Keratinocyte (primary cell): Measurements from ENCODE around the gene MCRS1. TPM values are rescaled to one million over a fixed set of nuclear protein-coding genes. Genes with fewer than 3 reads are reported as not detected.

Source experiments
- DNase-seq: peaks from one replicate; pipeline ENCODE4 v3.0.0-alpha.2; 2011; ENCODE audit warnings: low read depth, missing footprints, low spot score
- FAIRE-seq: peaks from 2 replicates; lab custom pipeline; 2011; peaks lifted over from hg19 to GRCh38; lab: Jason Lieb, UNC
- H2AFZ ChIP-seq: 2 replicates; pipeline ENCODE4 v1.6.0; 2012; ENCODE audit warnings: low read length, control low read depth, inconsistent platforms; ENCODE audit not compliant: control insufficient read depth
- H3K27ac ChIP-seq: 2 replicates; pipeline ENCODE4 v1.5.1; 2011; ENCODE audit warnings: low read length; ENCODE audit not compliant: control insufficient read depth, insufficient read depth
- H3K27me3 ChIP-seq: 3 replicates; pipeline ENCODE4 v1.6.0; 2011; ENCODE audit warnings: low read length; ENCODE audit not compliant: control insufficient read depth, insufficient read depth; ENCODE audit errors: extremely low read depth
- H3K36me3 ChIP-seq, 2 experiments: 2 replicates in 1 of 2; 3 replicates in 1 of 2; pipeline ENCODE4 v1.5.1; 2011; ENCODE audit warnings: low read length in 2 of 2, mild to moderate bottlenecking in 1 of 2; ENCODE audit not compliant: control insufficient read depth in 2 of 2, insufficient read depth in 2 of 2; ENCODE audit errors: extremely low read depth in 1 of 2
- H3K4me1 ChIP-seq: 3 replicates; pipeline ENCODE4 v1.5.1; 2011; ENCODE audit warnings: low read length; ENCODE audit not compliant: control insufficient read depth, insufficient read depth; ENCODE audit errors: extremely low read depth
- H3K4me2 ChIP-seq: 3 replicates; pipeline ENCODE4 v1.6.0; 2011; ENCODE audit warnings: low read depth, low read length; ENCODE audit not compliant: control insufficient read depth, insufficient read depth; ENCODE audit errors: extremely low read depth
- H3K4me3 ChIP-seq, 3 experiments: fragments of 200-600 bp in 1 of 3; sonication (generic) in 1 of 3; 2 replicates in 2 of 3; 3 replicates in 1 of 3; pipeline ENCODE4 v1.5.1; 2011 to 2016; ENCODE audit warnings: low read length in 3 of 3, mild to moderate bottlenecking in 3 of 3, control low read depth in 2 of 3, inconsistent platforms in 1 of 3, low read depth in 1 of 3, mixed read lengths in 1 of 3, mixed run types in 1 of 3, moderate library complexity in 1 of 3; ENCODE audit not compliant: control insufficient read depth in 2 of 3, insufficient read depth in 2 of 3; ENCODE audit errors: extremely low read depth in 1 of 3
- H3K79me2 ChIP-seq: 2 replicates; pipeline ENCODE4 v1.6.0; 2012; ENCODE audit warnings: low read length; ENCODE audit not compliant: control insufficient read depth, insufficient read depth
- H3K9ac ChIP-seq: 3 replicates; pipeline ENCODE4 v1.6.0; 2011; ENCODE audit warnings: low read length; ENCODE audit not compliant: control insufficient read depth, insufficient read depth; ENCODE audit errors: extremely low read depth
- H3K9me1 ChIP-seq: 3 replicates; pipeline ENCODE4 v1.6.0; 2011; ENCODE audit warnings: low read length; ENCODE audit not compliant: control insufficient read depth, insufficient read depth; ENCODE audit errors: extremely low read depth
- H3K9me3 ChIP-seq: 2 replicates; pipeline ENCODE4 v1.5.1; 2012; ENCODE audit warnings: low read depth, low read length; ENCODE audit not compliant: control insufficient read depth
- H4K20me1 ChIP-seq: 3 replicates; pipeline ENCODE4 v1.6.0; 2011; ENCODE audit warnings: low read length; ENCODE audit not compliant: control insufficient read depth, insufficient read depth; ENCODE audit errors: extremely low read depth
- CTCF ChIP-seq, 3 experiments: IDR thresholded peaks in 1 of 3; conservative IDR thresholded peaks in 1 of 3; optimal IDR thresholded peaks in 1 of 3; 2 replicates in 2 of 3; 3 replicates in 1 of 3; pipeline versions ENCODE3 to v1.5.1; 2011; ENCODE audit warnings: low read length in 3 of 3, mild to moderate bottlenecking in 3 of 3, moderate library complexity in 2 of 3, control low read depth in 1 of 3, inconsistent platforms in 1 of 3; ENCODE audit not compliant: insufficient read depth in 2 of 3; ENCODE audit errors: extremely low read depth in 1 of 3
- EZH2 ChIP-seq: IDR thresholded peaks from one replicate; pipeline ENCODE4 v1.6.1; 2012; ENCODE audit warnings: inconsistent platforms, mild to moderate bottlenecking, low read length, moderate library complexity
- dilution Hi-C: fragments of 300-500 bp; cut with MboI; formaldehyde crosslinking; loops from one replicate; pipeline ENCODE4 v1.7.0; 2020; ENCODE audit warnings: low sequenced_read_pairs; ENCODE audit not compliant: extremely low pct_ligation_motif_present
- polyA plus RNA-seq, 5 experiments: library from polyadenylated mRNA; depleted of rRNA in 3 of 5; stranded (reverse) in 3 of 5; stranded (forward) in 1 of 5; unstranded in 1 of 5; fragments of >200 nt; gene quantifications; 1 replicate in 1 of 5; 2 replicates in 3 of 5; 3 replicates in 1 of 5; pipeline versions ENCODE4 v1.2.1 to v1.2.3, GENCODE V29; 2011 to 2012; ENCODE audit warnings: missing spikeins in 2 of 5, low read depth in 1 of 5, low replicate concordance in 1 of 5

The MCRS1 gene
- polyA plus RNA-seq, 1 donor (not counting 4 experiments of a cell fraction or from before 2014, with no cell fraction given), result 40.7 TPM

GRCh38 chr12:49541140-49541861 lies 26.6 kb downstream of the MCRS1 start:
- Histone ChIP-seq H3K36me3 (no peaks in the 10 kb centered on the region), H3K9me1 (no peaks in the 10 kb centered on the region), H3K79me2 (no peaks in the 10 kb centered on the region), H3K27ac (no peak overlapping the region), H3K4me1 (peaks cover 39% of the 10 kb centered on the region), H3K9me3 (no peaks in the 10 kb centered on the region), H3K4me2 (peak overlapping the region; percentile 44), H3K27me3 (peaks cover 32% of the 10 kb centered on the region), H3K9ac (no peak overlapping the region), H3K4me3 (no peak overlapping the region), H4K20me1 (peaks cover under 1% of the 10 kb centered on the region), H2AFZ (no peak overlapping the region)
- dilution Hi-C loops, result no loop called here
- FAIRE-seq (no peak), DNase-seq (no peak)
- no peak for TF ChIP-seq EZH2
- TF ChIP-seq CTCF (optimal IDR thresholded peaks at IDR 0.05 in 1 of 3, IDR thresholded peaks at IDR 0.05 in 1 of 3, conservative IDR thresholded peaks at IDR 0.05 in 1 of 3; ENCODE audit: extremely low read depth in 1 of 3, insufficient read depth in 2 of 3, low read length in 3 of 3), result no peak

- H3K36me3 ChIP-seq, result no peaks in the 10 kb centered on the region
- H2AFZ ChIP-seq, result no peak overlapping the region
- H4K20me1 ChIP-seq, result peaks cover 3% of the 10 kb centered on the region
- H3K9me3 ChIP-seq, result no peaks in the 10 kb centered on the region
- peak; percentile 66 for DNase-seq
- no peaks in the 10 kb centered on the region for H3K79me2 ChIP-seq
- peak overlapping the region; percentile 44 for H3K4me2 ChIP-seq
- FAIRE-seq, result peak; percentile 86
- peak overlapping the region; percentile 34 for H3K9ac ChIP-seq
- H3K4me3 ChIP-seq, result no peak overlapping the region
- H3K27ac ChIP-seq, result no peak overlapping the region
- dilution Hi-C loops, result no loop called here
- peaks cover 45% of the 10 kb centered on the region for H3K4me1 ChIP-seq
- H3K9me1 ChIP-seq, result no peaks in the 10 kb centered on the region
- no peak for TF ChIP-seq EZH2
- TF ChIP-seq CTCF (optimal IDR thresholded peaks at IDR 0.05 in 1 of 3, IDR thresholded peaks at IDR 0.05 in 1 of 3, conservative IDR thresholded peaks at IDR 0.05 in 1 of 3; ENCODE audit: extremely low read depth in 1 of 3, insufficient read depth in 2 of 3, low read length in 3 of 3), result no peak
- H3K27me3 ChIP-seq, result peaks cover 32% of the 10 kb centered on the region
Observed at GRCh38 chr12:49540229-49541139, 27.5 kb downstream of the MCRS1 start.
